GM19035 (cell line): Measurements from ENCODE around the gene SLC11A1.
A peak's percentile ranks its signal among the peaks of the same experiment; 100 is the strongest.

Source experiments
- ATAC-seq: cut with Tn5 transposase; IDR thresholded peaks from one replicate; pipeline ENCODE4 v1.9.1; 2021; ENCODE audit not compliant: unreplicated experiment

SLC11A1 gene

DNA sequence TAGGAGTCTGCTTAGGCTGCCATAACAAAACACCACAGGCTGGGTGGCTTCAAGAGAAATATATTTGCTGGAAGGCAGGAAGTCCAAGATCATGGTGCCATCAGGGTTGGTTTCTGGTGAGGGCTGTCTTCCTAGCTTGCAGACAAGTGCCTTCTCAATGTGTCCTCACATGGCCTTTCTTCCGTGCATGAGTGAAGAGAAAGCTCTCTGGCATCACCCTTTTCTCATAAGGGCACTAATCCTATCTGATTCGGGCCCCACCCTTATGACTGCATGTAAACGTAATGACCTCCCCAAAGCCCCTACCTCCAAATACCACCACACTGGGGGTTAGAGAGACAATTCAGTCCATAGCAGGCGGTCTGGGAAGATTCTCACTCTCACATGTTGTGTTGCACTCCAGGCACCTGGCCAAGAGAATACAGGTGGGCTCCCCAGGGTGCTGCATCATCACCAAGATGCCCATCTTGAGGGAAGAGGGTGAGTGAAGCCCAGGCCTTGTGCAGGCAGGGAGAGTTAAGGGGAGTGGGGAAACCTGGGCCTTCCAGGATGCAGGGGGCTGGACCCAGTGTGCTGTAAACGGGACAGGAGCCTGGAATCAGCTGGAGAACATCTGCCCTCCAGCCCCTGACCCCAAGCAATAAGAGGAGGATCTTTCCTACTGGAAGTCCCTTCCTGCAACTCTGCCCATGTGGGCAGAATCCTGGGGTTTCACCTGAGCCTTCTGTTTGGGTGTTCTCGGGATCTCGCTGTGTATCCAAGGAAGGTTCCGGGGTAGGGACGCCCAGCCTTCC lies 15.3 kb upstream of the SLC11A1 start:
- no peak for ATAC-seq

DNA sequence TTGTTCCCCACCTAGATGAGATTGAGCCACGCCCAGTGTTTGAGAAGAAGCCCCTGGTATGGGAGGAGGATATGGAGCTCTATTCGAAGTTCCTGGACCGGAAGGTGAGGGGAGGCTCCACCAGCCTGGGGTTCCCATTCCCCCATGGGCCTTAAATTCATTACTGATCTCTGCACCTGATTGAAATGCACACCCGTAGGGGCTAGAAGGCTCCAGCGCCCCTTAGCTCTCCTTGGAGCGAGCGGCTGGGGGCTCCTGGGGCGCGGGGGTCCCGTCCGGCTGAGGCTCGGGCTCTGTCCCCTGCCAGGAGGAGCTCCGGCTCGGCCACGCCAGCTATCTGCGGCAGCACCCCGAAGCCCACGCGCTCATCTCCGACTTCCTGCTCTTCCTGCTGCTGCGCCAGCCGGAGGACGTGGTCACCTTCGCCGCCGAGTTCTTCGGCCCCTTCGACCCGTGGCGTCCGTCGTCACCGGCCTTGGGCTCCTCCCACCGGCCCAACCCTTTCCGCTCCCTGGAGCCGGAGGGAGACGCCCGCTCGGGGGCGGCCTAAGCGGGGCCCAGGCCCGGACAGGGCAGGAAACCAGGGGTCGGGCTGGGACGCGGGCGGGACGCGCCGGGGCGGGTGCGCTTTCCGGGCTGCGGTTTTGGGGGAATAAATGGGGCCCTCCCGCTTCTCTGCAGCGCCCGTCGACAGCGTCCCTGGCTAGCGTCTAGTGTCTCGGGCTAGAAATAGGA lies 14.5 kb upstream of the SLC11A1 start:
- peak; percentile 94 for ATAC-seq

DNA sequence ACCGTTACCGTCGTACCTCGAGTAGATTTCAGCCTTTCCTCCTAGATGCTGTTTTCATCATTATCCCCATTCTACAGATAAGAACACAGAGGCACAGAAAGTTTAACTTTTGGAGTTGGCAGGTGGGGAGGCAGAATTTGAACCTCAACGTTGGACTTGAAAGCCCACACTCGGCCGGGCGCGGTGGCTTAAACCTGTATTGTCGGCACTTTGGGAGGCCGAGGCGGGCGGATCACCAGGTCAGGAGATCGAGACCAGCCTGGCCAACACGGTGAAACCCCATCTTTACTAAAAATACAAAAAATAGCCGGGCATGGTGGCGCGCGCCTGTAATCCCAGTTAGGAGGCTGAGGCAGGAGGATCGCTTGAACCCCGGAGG lies 13.9 kb upstream of the SLC11A1 start:
- ATAC-seq, result no peak

DNA sequence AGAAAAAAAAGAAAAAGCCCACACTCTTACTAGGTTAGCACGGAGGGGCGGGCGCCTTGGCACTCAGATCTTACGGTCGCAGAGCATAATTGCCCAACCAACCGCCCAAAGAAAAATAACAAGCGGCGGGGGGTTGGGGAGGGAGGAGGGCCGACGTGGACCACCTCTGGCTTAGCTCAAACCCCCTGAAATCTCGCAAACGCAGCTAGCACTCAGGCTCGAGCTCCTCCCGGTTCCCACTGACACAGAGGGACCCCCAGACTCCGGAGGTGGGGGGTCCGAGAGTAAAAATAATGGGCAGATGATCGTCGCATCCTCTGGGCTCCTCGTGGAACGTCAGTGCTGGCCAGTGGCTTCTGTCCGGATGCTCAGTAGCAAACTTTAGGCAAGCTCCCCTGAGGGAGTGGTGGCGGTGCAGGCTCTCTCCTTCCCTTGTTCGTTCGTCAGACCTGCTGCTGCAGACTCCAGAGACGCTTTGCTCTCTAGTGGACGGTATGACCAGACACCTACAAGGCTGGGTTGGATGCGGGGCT lies 13.4 kb upstream of the SLC11A1 start:
- ATAC-seq, result no peak

DNA sequence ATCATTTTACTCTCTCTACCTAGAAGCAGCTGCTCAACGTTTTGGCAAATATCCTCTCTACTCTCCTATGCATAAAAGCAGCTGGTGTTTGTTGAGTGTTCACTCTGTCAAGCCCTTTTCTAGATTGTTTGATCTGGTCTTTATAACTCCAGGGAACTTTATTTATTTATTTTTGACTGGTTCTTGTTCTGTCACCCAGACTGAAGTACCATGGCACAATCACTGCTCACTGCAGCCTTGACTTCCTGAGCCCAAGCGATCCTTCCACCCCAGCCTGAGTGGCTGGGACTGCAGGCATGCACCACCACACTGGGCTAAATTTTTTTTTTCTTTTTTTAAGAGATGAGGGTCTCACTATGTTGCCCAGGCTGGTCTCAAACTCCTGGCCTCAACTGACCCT lies 12.7 kb upstream of the SLC11A1 start:
- ATAC-seq, result no peak

DNA sequence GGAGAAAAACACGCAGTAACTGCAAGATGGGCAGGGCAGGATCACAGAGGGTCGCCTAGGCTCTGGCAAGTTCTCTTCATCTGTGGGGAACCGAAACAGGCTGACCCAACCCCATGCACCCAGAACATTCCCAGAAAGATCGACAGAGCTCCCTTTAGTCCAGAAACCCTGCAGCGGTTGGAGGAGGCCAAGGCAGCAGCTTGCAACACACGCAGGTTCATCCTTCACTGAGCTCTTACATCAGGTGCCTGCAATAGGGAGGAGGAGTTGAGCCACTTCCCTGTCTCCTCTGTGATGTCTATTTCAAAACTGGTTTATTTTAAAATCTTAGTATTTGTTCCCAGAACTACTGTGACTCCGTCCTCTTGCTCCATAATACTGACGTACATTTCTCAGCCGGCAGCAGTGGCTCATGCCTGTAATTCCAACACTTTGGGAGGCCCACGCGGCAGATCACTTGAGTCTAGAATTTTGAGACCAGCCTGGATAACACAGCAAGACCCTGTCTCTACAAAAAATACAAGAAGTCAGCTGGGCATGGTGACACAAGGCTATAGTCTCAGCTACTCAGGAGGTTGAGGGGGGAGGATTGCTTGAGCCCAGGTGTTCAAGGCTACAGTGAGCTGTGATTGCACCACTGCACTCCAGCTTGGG lies 11.5 kb upstream of the SLC11A1 start:
- ATAC-seq, result no peak

DNA sequence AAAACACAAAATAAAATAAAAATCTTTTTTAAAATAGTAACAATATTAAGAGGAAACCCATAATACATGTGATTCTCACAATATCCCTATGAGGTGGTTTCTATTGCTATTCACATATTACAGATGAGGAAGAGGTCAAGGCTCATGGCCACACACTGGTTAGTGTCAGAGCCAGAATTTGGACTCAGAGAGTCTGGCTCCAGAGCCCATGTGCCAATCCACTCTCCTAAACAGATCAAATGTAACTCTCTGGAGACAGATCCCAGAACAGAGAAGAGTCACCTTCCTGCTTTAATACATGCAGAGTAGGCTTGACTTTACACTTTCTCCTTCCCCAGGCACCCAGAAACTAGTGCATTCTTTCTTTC lies 10.1 kb upstream of the SLC11A1 start:
- ATAC-seq, result no peak

DNA sequence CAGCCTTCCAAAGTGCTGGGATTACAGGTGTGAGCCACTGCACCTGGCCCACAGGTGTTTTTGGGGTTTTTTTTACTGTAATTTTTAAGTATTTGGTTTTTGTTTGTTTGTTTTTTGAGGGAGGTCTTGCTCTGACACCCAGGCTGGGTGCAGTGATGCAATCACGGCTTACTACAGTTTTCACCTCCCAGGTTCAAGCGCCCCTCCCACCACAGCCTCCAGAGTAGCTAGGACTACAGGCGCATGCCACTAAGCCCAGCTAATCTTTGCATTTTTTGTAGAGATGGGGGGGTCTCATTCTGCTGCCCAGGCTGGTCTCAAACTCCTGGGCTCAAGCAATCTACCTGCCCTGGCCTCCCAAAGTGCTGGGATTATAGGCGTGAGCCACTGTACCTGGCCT lies 7.3 kb upstream of the SLC11A1 start:
- ATAC-seq, result no peak

DNA sequence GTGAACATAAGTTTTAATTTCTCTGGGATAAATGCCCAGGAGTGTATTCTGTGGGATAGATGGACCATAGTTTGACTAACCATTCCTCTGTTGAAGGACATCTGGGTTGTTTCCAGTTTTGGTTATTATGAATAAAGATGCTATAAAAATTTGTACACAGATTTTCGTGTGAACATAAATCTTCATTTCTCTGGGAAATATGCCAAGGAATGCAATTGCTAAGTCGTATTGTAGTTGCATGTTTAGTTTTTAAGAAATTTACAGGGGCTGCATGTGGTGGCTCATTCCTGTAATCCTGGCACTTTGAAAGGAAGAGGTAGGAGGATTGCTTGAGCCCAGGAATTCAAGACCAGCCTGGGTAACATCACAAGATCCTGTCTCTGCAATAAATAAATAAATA lies 6.9 kb upstream of the SLC11A1 start:
- ATAC-seq, result no peak

DNA sequence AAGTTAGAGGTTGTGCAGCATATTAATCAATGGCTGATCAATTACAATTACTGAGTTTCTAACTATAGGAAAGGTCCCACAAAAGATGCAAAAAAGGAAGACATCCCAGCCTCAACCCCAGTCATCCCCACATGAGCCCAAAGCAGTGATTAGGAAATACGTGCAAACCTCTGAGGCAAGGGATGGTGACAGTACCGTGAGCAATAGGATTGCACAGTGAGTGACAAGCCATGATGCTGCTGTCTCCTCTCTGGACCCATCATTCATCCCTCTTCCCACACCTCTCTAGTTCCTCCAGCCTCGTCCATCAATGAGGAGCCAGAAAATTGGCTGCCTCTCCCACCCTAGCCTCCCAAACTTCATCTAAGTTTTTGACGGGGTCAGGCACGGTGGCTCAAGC lies 4.0 kb upstream of the SLC11A1 start:
- ATAC-seq, result no peak

DNA sequence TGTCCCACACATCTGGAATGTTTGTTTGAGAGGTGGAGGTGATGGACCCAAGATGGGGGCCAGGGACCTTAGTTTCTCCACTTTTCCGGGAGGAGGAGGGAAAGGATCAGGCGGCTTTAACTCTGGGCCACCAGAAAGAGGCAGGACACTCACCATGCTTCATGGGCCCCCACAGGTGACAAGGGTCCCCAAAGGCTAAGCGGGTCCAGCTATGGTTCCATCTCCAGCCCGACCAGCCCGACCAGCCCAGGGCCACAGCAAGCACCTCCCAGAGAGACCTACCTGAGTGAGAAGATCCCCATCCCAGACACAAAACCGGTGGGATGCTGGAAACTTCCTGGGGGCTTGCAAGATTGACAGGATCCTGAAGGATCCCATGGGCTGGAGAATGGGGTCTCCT lies 712 bp downstream of the SLC11A1 start:
- ATAC-seq, result no peak

DNA sequence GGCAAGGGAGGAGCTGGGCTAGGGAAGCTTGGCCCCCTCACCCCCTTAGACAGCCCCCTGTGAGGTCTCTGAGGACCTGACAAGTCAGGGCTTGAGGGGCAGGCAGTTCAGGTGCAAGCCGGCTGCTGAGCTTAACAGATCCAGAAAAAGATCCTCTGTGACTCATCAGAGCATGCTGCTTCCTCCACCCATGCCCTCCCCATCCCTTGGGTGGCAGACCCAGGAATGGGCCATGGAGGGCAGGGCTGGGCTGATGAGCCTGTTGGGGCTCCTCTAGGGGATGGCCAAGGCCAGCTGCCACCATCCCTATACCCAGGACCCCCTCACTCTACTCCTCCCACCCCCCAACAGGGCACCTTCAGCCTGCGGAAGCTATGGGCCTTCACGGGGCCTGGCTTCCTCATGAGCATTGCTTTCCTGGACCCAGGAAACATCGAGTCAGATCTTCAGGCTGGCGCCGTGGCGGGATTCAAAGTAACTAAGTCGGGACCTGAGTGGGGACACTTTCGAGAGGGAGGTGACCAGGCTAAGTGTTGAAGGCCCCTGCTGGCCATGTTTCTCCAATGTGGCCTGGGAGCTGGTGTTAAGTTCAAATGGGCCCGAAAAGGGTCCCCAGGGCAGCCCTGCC lies 1.9 kb downstream of the SLC11A1 start:
- ATAC-seq, result no peak

DNA sequence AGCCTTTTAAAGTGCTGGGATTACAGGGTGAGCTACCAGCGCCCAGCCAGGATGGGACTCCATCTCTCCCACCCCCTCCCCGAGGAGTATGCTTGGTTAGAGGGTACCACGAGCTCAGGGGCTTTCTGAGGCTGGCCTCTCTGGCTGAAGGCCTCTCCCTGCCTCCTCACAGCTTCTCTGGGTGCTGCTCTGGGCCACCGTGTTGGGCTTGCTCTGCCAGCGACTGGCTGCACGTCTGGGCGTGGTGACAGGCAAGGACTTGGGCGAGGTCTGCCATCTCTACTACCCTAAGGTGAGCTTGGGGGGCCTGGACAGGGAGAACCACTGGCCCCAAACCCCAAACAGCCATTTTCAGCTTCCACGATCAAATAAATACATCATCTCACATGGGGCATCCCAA lies 2.9 kb downstream of the SLC11A1 start:
- ATAC-seq, result no peak

DNA sequence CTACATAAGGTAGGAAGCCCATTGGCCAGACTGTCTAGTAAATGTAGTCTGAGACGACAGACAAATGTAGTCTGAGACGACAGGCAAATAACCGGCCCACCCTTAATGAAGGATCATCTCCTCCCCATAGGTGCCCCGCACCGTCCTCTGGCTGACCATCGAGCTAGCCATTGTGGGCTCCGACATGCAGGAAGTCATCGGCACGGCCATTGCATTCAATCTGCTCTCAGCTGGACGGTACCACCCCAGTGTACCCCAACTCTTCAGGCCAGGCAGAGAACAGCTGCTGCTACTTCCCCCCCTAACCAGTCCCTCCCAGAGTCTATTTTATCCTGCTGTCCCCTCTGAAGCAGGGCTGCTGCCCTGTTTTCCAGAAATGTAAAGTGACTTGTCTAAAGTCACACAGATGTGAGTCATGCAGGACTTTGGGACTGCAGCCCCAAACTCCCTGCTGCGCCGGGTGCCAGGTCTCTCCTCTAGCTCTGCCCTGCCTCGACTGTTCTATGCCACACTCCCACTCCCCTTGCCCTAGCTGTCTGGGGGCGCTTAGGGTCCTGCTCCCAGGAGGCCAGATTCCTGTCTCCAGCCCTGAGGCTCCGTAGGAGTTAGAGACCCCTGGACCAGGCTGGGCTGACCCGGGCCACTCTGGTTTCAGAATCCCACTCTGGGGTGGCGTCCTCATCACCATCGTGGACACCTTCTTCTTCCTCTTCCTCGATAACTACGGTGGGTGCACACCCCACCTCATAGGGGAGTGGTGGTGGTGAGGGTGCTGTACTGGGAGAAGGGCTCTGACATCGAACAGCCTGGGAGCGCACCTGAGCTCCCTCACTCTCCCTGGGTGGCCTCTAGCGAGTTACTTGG lies 4.7 kb downstream of the SLC11A1 start:
- no peak for ATAC-seq

DNA sequence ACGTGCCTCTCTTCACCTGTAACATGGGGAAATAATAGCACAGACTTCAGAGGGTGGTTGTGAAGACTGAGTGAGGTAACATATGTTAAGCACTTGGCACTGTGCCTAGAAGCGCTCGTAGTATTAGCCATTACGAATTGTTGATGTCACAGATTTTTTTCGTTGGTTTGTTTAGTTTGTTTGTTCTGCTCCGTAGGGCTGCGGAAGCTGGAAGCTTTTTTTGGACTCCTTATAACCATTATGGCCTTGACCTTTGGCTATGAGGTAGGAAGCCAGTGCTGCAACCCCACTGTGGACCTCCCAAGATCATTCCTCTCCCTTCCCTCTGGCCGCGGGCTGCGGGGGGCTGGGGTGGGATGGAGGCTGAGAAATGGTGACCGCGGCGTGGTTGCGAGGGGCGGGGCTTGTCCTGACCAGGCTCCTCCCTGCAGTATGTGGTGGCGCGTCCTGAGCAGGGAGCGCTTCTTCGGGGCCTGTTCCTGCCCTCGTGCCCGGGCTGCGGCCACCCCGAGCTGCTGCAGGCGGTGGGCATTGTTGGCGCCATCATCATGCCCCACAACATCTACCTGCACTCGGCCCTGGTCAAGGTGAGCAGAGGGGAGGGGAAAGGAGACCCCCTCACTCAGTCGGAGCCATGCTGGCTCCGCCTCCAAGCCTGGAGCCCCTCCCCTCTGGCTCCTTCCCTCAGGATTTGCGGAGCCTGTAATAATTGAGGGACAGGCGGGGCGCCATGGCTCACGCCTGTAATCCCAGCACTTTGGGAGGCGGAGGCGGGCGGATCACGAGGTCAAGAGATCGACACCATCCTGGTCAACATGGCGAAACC lies 5.5 kb downstream of the SLC11A1 start:
- no peak for ATAC-seq

DNA sequence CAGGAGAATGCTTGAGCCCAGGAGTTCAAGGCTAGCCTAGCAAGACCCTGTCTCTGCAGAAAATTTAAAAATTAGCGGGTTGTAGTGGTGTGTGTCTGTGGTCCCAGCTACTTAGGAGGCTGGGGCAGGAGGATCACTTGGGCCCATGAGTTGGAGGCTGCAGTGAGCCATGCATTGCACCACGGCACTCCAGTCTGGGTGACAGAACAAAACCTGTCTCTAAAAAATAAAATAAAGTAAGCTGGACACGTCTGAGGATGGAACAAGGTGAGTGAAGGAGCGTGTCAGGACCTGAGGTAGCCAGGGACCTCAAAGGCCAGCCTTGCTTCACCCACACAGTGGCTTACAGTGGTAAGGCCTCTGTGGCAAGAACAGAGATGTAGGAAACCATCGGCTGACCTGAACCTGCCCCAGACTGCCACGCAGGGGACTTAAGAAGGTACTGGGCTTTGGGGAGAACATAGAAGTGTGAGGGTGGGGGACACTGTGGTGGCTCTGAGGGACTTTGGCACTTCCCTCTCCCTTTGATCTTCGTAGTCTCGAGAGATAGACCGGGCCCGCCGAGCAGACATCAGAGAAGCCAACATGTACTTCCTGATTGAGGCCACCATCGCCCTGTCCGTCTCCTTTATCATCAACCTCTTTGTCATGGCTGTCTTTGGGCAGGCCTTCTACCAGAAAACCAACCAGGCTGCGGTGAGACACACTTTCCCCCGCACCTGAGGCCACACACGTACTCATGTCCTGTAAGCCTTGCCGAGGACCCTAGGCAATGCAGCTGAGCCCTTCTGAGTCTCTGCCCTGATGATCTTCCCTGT lies 7.5 kb downstream of the SLC11A1 start:
- no peak for ATAC-seq

DNA sequence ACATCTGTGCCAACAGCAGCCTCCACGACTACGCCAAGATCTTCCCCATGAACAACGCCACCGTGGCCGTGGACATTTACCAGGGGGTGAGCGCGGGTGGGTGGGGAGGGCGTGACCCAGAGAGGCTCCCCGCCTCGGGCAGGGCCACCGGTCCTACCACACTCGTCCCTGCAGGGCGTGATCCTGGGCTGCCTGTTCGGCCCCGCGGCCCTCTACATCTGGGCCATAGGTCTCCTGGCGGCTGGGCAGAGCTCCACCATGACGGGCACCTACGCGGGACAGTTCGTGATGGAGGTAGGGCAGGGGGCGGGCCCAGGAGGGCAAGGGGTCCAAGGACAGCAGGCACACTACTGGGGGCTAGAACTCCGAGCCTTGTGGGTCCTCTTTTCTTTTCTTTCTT lies 9.1 kb downstream of the SLC11A1 start:
- no peak for ATAC-seq

DNA sequence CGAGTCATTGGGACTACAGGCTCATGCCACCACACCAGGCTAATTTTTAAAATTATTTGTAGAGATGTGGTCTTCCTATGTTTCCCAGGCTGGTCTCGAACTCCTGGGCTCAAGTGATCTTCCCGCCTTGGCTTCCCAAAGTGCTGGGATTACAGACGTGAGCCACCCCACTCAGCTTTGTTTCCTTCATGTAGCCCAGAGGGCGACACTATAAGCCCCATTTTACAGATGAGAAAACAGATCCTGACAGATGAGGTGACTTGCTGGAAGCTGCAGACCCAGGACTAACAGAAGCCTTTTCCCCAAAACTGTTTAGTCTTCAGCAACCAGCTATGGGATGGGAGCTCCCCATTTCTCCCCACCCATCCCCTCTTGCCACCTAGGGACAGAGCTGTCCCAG lies 10.4 kb downstream of the SLC11A1 start:
- no peak for ATAC-seq
